HepG2 (cell line): ENCODE results near the gene HPCAL1.

Experiments
- AKAP8 ChIP-seq: sonication (generic); formaldehyde crosslinking; IDR thresholded peaks from 2 replicates; pipeline ENCODE4 v1.5.1; 2020; ENCODE audit warnings: mild to moderate bottlenecking, missing genetic modification reagents
- EED ChIP-seq: sonication (generic); formaldehyde crosslinking; IDR thresholded peaks from 2 replicates; pipeline ENCODE4 v1.5.0; 2020; ENCODE audit warnings: mild to moderate bottlenecking, missing genetic modification reagents
- EHMT2 ChIP-seq: fragments of 200-600 bp; sonication (generic); IDR thresholded peaks from 2 replicates; pipeline ENCODE4 v1.7.0; 2017; ENCODE audit warnings: antibody characterized with exemption, low read depth, low read length, borderline replicate concordance
- GATAD2A ChIP-seq: IDR thresholded peaks from 2 replicates; pipeline ENCODE4 v1.6.1; 2016
- NR3C1 ChIP-seq: sonication (generic); formaldehyde crosslinking; IDR thresholded peaks from 2 replicates; pipeline ENCODE4 v1.4.0; 2020; ENCODE audit warnings: missing genetic modification reagents
- SNRNP70 ChIP-seq: fragments of 200-400 bp; formaldehyde crosslinking; IDR thresholded peaks from 2 replicates; pipeline ENCODE4 v1.6.1; 2017; ENCODE audit warnings: mild to moderate bottlenecking, low read depth, low read length, moderate library complexity
- ZNF709 ChIP-seq: sonication (generic); formaldehyde crosslinking; IDR thresholded peaks from 2 replicates; pipeline ENCODE4 v1.5.0; 2020; ENCODE audit warnings: mild to moderate bottlenecking, missing genetic modification reagents
- TF ChIP-seq, protein P1 (sequence below), 2 experiments: sonication (generic) in 1 of 2; formaldehyde crosslinking in 1 of 2; IDR thresholded peaks; 2 replicates each; pipeline versions ENCODE4 v1.5.1 to v1.6.1; 2011 to 2020; ENCODE audit warnings: borderline replicate concordance in 1 of 2, low read depth in 1 of 2, low read length in 1 of 2, mild to moderate bottlenecking in 1 of 2, missing genetic modification reagents in 1 of 2, moderate library complexity in 1 of 2
- TF ChIP-seq, protein P2 (sequence below): sonication (generic); formaldehyde crosslinking; IDR thresholded peaks from 2 replicates; pipeline ENCODE4 v1.5.0; 2020; ENCODE audit warnings: missing genetic modification reagents
- TF ChIP-seq, protein P3 (sequence below): sonication (generic); formaldehyde crosslinking; IDR thresholded peaks from 2 replicates; pipeline ENCODE4 v1.5.0; 2020; ENCODE audit warnings: mild to moderate bottlenecking, missing genetic modification reagents, moderate library complexity
- TF ChIP-seq, protein P4 (sequence below): sonication (generic); formaldehyde crosslinking; IDR thresholded peaks from 2 replicates; pipeline ENCODE4 v1.4.0; 2020; ENCODE audit warnings: missing genetic modification reagents
- TF ChIP-seq, protein P5 (sequence below): sonication (generic); formaldehyde crosslinking; IDR thresholded peaks from 2 replicates; pipeline ENCODE4 v1.5.1; 2020; ENCODE audit warnings: mild to moderate bottlenecking, missing genetic modification reagents, moderate library complexity
- TF ChIP-seq, protein P6 (sequence below): conservative IDR thresholded peaks from 2 replicates; pipeline ENCODE4 v1.6.1; 2018; ENCODE audit warnings: missing genetic modification reagents

DNA sequence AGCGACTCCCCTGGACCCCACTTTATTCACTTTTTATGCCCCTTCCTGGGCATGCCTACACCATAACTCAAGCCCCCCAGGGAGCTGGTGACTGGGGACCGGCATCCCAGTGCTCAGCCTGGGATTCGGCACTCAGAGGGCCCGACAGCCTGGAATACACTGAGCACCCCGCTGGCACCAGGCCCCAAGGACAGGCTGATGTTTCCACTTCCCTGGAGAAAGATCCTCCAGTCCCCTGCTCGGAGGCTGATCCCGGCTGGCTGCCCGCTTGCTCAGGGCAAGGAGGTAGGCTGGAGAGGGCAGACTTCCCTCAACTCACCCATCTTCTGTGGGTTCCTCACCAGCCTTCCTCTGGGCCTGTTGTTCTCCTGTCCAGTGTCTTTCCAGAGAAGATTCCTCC, 108.9 kb downstream of the HPCAL1 start:
- TF ChIP-seq EHMT2 (no peak), SNRNP70 (no peak), EED (CRISPR knock-in tag) (no peak), AKAP8 (CRISPR knock-in tag) (no peak), ZNF709 (CRISPR knock-in tag) (no peak), GATAD2A (no peak), NR3C1 (CRISPR knock-in tag) (no peak)
- TF ChIP-seq, protein P1, sequence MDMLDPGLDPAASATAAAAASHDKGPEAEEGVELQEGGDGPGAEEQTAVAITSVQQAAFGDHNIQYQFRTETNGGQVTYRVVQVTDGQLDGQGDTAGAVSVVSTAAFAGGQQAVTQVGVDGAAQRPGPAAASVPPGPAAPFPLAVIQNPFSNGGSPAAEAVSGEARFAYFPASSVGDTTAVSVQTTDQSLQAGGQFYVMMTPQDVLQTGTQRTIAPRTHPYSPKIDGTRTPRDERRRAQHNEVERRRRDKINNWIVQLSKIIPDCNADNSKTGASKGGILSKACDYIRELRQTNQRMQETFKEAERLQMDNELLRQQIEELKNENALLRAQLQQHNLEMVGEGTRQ (IDR thresholded peaks at IDR 0.05; ENCODE audit: low read depth, low read length) = no peak
- TF ChIP-seq, protein P1 (CRISPR knock-in tag; IDR thresholded peaks at IDR 0.05; ENCODE audit: borderline replicate concordance) = no peak
- TF ChIP-seq, protein P2, sequence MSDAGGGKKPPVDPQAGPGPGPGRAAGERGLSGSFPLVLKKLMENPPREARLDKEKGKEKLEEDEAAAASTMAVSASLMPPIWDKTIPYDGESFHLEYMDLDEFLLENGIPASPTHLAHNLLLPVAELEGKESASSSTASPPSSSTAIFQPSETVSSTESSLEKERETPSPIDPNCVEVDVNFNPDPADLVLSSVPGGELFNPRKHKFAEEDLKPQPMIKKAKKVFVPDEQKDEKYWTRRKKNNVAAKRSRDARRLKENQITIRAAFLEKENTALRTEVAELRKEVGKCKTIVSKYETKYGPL (CRISPR knock-in tag) = no peak
- TF ChIP-seq, protein P3, sequence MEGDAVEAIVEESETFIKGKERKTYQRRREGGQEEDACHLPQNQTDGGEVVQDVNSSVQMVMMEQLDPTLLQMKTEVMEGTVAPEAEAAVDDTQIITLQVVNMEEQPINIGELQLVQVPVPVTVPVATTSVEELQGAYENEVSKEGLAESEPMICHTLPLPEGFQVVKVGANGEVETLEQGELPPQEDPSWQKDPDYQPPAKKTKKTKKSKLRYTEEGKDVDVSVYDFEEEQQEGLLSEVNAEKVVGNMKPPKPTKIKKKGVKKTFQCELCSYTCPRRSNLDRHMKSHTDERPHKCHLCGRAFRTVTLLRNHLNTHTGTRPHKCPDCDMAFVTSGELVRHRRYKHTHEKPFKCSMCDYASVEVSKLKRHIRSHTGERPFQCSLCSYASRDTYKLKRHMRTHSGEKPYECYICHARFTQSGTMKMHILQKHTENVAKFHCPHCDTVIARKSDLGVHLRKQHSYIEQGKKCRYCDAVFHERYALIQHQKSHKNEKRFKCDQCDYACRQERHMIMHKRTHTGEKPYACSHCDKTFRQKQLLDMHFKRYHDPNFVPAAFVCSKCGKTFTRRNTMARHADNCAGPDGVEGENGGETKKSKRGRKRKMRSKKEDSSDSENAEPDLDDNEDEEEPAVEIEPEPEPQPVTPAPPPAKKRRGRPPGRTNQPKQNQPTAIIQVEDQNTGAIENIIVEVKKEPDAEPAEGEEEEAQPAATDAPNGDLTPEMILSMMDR = no peak
- TF ChIP-seq, protein P4, sequence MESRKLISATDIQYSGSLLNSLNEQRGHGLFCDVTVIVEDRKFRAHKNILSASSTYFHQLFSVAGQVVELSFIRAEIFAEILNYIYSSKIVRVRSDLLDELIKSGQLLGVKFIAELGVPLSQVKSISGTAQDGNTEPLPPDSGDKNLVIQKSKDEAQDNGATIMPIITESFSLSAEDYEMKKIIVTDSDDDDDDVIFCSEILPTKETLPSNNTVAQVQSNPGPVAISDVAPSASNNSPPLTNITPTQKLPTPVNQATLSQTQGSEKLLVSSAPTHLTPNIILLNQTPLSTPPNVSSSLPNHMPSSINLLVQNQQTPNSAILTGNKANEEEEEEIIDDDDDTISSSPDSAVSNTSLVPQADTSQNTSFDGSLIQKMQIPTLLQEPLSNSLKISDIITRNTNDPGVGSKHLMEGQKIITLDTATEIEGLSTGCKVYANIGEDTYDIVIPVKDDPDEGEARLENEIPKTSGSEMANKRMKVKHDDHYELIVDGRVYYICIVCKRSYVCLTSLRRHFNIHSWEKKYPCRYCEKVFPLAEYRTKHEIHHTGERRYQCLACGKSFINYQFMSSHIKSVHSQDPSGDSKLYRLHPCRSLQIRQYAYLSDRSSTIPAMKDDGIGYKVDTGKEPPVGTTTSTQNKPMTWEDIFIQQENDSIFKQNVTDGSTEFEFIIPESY (CRISPR knock-in tag) = no peak
- TF ChIP-seq, protein P5, sequence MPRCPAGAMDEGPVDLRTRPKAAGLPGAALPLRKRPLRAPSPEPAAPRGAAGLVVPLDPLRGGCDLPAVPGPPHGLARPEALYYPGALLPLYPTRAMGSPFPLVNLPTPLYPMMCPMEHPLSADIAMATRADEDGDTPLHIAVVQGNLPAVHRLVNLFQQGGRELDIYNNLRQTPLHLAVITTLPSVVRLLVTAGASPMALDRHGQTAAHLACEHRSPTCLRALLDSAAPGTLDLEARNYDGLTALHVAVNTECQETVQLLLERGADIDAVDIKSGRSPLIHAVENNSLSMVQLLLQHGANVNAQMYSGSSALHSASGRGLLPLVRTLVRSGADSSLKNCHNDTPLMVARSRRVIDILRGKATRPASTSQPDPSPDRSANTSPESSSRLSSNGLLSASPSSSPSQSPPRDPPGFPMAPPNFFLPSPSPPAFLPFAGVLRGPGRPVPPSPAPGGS (CRISPR knock-in tag) = no peak
- TF ChIP-seq, protein P6, sequence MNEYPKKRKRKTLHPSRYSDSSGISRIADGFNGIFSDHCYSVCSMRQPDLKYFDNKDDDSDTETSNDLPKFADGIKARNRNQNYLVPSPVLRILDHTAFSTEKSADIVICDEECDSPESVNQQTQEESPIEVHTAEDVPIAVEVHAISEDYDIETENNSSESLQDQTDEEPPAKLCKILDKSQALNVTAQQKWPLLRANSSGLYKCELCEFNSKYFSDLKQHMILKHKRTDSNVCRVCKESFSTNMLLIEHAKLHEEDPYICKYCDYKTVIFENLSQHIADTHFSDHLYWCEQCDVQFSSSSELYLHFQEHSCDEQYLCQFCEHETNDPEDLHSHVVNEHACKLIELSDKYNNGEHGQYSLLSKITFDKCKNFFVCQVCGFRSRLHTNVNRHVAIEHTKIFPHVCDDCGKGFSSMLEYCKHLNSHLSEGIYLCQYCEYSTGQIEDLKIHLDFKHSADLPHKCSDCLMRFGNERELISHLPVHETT (CRISPR knock-in tag) = no peak
